Activated T-helper 17 cell treated with anti-CD3 and anti-CD28 coated beads, Interleukin-2, amount 50 U/mL, for 72 hours (primary cell): ENCODE data around the gene IGFBP2. TPM values are rescaled to one million over a fixed set of nuclear protein-coding genes. Genes with fewer than 3 reads are reported as not detected.

ENCODE experiments used
- ATAC-seq: fragments of 150-1000 bp; cut with Tn5 transposase; replicated peaks from 2 replicates; pipeline ENCODE4 v1.10.0; 2021; ENCODE audit warnings: mild to moderate bottlenecking, moderate library complexity
- H3K27ac Mint-ChIP-seq: one replicate; pipeline ENCODE4 v1.8.0; 2022; ENCODE audit warnings: mixed read lengths
- H3K27me3 Mint-ChIP-seq: one replicate; pipeline ENCODE4 v1.8.0; 2022; ENCODE audit warnings: mixed read lengths
- H3K36me3 Mint-ChIP-seq: one replicate; pipeline ENCODE4 v1.8.0; 2022; ENCODE audit warnings: low read depth, mild to moderate bottlenecking, mixed read lengths
- H3K4me1 Mint-ChIP-seq: one replicate; pipeline ENCODE4 v1.8.0; 2022; ENCODE audit warnings: mixed read lengths
- H3K4me3 Mint-ChIP-seq: one replicate; pipeline ENCODE4 v1.8.0; 2022; ENCODE audit warnings: mild to moderate bottlenecking, mixed read lengths
- H3K9me3 Mint-ChIP-seq: one replicate; pipeline ENCODE4 v1.8.0; 2022; ENCODE audit warnings: mixed read lengths
- total RNA-seq, 2 donors: library from RNA; stranded (reverse); gene quantifications; one replicate each; pipeline ENCODE4 v1.2.3, GENCODE V29; 2022

IGFBP2 gene
- total RNA-seq, 2 donors from 2014 or later, result 0.32 TPM; not detected in 1

GRCh38 chr2:216673021-216673420 lies 39.8 kb downstream of the IGFBP2 start:
- Mint-ChIP-seq H3K4me1 (no peaks in the 10 kb centered on the region), H3K36me3 (no peaks in the 10 kb centered on the region), H3K27me3 (peaks cover 31% of the 10 kb centered on the region), H3K4me3 (no peak overlapping the region), H3K9me3 (no peaks in the 10 kb centered on the region), H3K27ac (no peak overlapping the region)
- ATAC-seq, result no peak

- no peak for ATAC-seq
These were observed 40.4 kb downstream of the IGFBP2 start for GRCh38 chr2:216673609-216674008.

GRCh38 chr2:216674376-216674775 lies 41.2 kb downstream of the IGFBP2 start:
- no peak for ATAC-seq

More at GRCh38 chr2:216673609-216674008, 40.4 kb downstream of the IGFBP2 start:
- no peaks in the 10 kb centered on the region for H3K4me1 Mint-ChIP-seq
- H3K27me3 Mint-ChIP-seq, result peaks cover 27% of the 10 kb centered on the region
- no peaks in the 10 kb centered on the region for H3K9me3 Mint-ChIP-seq
- H3K4me3 Mint-ChIP-seq, result no peak overlapping the region
- no peaks in the 10 kb centered on the region for H3K36me3 Mint-ChIP-seq
- no peak overlapping the region for H3K27ac Mint-ChIP-seq

GRCh38 chr2:216676630-216677029 lies 43.4 kb downstream of the IGFBP2 start:
- Mint-ChIP-seq H3K4me1 (no peaks in the 10 kb centered on the region), H3K4me3 (no peak overlapping the region), H3K9me3 (no peaks in the 10 kb centered on the region), H3K27me3 (peaks cover 20% of the 10 kb centered on the region), H3K36me3 (no peaks in the 10 kb centered on the region), H3K27ac (no peak overlapping the region)
- ATAC-seq, result no peak

More at GRCh38 chr2:216674376-216674775, 41.2 kb downstream of the IGFBP2 start:
- Mint-ChIP-seq H3K27ac (no peak overlapping the region), H3K9me3 (no peaks in the 10 kb centered on the region), H3K4me3 (no peak overlapping the region), H3K27me3 (peaks cover 24% of the 10 kb centered on the region), H3K36me3 (no peaks in the 10 kb centered on the region), H3K4me1 (no peaks in the 10 kb centered on the region)

- no peak overlapping the region for H3K4me3 Mint-ChIP-seq
- no peak overlapping the region for H3K27ac Mint-ChIP-seq
- ATAC-seq, result no peak
- peaks cover 5% of the 10 kb centered on the region for H3K4me1 Mint-ChIP-seq
- H3K36me3 Mint-ChIP-seq, result no peaks in the 10 kb centered on the region
- peaks cover 25% of the 10 kb centered on the region for H3K27me3 Mint-ChIP-seq
- H3K9me3 Mint-ChIP-seq, result no peaks in the 10 kb centered on the region
These were observed 44.3 kb downstream of the IGFBP2 start for GRCh38 chr2:216677439-216678097.

- peaks cover 5% of the 10 kb centered on the region for H3K4me1 Mint-ChIP-seq
- no peak overlapping the region for H3K4me3 Mint-ChIP-seq
- no peaks in the 10 kb centered on the region for H3K36me3 Mint-ChIP-seq
- no peak overlapping the region for H3K27ac Mint-ChIP-seq
- no peak for ATAC-seq
- H3K27me3 Mint-ChIP-seq, result peaks cover 25% of the 10 kb centered on the region
- H3K9me3 Mint-ChIP-seq, result no peaks in the 10 kb centered on the region
These were observed 44.9 kb downstream of the IGFBP2 start for GRCh38 chr2:216678098-216678465.

GRCh38 chr2:216678813-216679657 lies 45.8 kb downstream of the IGFBP2 start:
- peaks cover 5% of the 10 kb centered on the region for H3K4me1 Mint-ChIP-seq
- H3K27ac Mint-ChIP-seq, result no peak overlapping the region
- no peak overlapping the region for H3K4me3 Mint-ChIP-seq
- H3K9me3 Mint-ChIP-seq, result no peaks in the 10 kb centered on the region
- no peaks in the 10 kb centered on the region for H3K36me3 Mint-ChIP-seq
- ATAC-seq, result no peak
- H3K27me3 Mint-ChIP-seq, result peaks cover 34% of the 10 kb centered on the region

GRCh38 chr2:216679658-216680024 lies 46.4 kb downstream of the IGFBP2 start:
- Mint-ChIP-seq H3K9me3 (no peaks in the 10 kb centered on the region), H3K27ac (no peak overlapping the region)

GRCh38 chr2:216680951-216681629 lies 47.9 kb downstream of the IGFBP2 start:
- Mint-ChIP-seq H3K4me1 (peaks cover 5% of the 10 kb centered on the region), H3K36me3 (no peaks in the 10 kb centered on the region), H3K4me3 (no peak overlapping the region), H3K27ac (no peak overlapping the region), H3K9me3 (no peaks in the 10 kb centered on the region), H3K27me3 (peaks cover 44% of the 10 kb centered on the region)
- ATAC-seq, result no peak

More at GRCh38 chr2:216679658-216680024, 46.4 kb downstream of the IGFBP2 start:
- Mint-ChIP-seq H3K4me1 (peaks cover 5% of the 10 kb centered on the region), H3K4me3 (no peak overlapping the region), H3K36me3 (no peaks in the 10 kb centered on the region), H3K27me3 (peaks cover 40% of the 10 kb centered on the region)
- no peak for ATAC-seq

- Mint-ChIP-seq H3K27ac (no peak overlapping the region), H3K4me1 (peaks cover 5% of the 10 kb centered on the region), H3K9me3 (no peaks in the 10 kb centered on the region), H3K4me3 (no peak overlapping the region), H3K36me3 (no peaks in the 10 kb centered on the region), H3K27me3 (peaks cover 45% of the 10 kb centered on the region)
- no peak for ATAC-seq
These were observed 48.5 kb downstream of the IGFBP2 start for GRCh38 chr2:216681683-216682082.

GRCh38 chr2:216683846-216684245 lies 50.6 kb downstream of the IGFBP2 start:
- Mint-ChIP-seq H3K36me3 (no peaks in the 10 kb centered on the region), H3K27ac (no peak overlapping the region), H3K4me3 (no peak overlapping the region), H3K27me3 (peaks cover 46% of the 10 kb centered on the region), H3K9me3 (no peaks in the 10 kb centered on the region), H3K4me1 (peaks cover 5% of the 10 kb centered on the region)
- ATAC-seq, result no peak

GRCh38 chr2:216685327-216685875 lies 52.2 kb downstream of the IGFBP2 start:
- Mint-ChIP-seq H3K4me1 (peaks cover 5% of the 10 kb centered on the region), H3K36me3 (no peaks in the 10 kb centered on the region), H3K27ac (no peak overlapping the region), H3K4me3 (no peak overlapping the region), H3K9me3 (no peaks in the 10 kb centered on the region), H3K27me3 (peaks cover 52% of the 10 kb centered on the region)
- ATAC-seq, result no peak

- no peak for ATAC-seq
- no peaks in the 10 kb centered on the region for H3K36me3 Mint-ChIP-seq
- H3K9me3 Mint-ChIP-seq, result no peaks in the 10 kb centered on the region
- peaks cover 8% of the 10 kb centered on the region for H3K4me1 Mint-ChIP-seq
- H3K27ac Mint-ChIP-seq, result no peak overlapping the region
- peaks cover 55% of the 10 kb centered on the region for H3K27me3 Mint-ChIP-seq
- no peak overlapping the region for H3K4me3 Mint-ChIP-seq
These were observed 53.9 kb downstream of the IGFBP2 start for GRCh38 chr2:216687111-216687510.

GRCh38 chr2:216687646-216688045 lies 54.4 kb downstream of the IGFBP2 start:
- no peaks in the 10 kb centered on the region for H3K9me3 Mint-ChIP-seq
- no peaks in the 10 kb centered on the region for H3K36me3 Mint-ChIP-seq
- ATAC-seq, result no peak
- peaks cover 58% of the 10 kb centered on the region for H3K27me3 Mint-ChIP-seq
- peaks cover 6% of the 10 kb centered on the region for H3K4me1 Mint-ChIP-seq
- no peak overlapping the region for H3K27ac Mint-ChIP-seq
- H3K4me3 Mint-ChIP-seq, result no peak overlapping the region
